Activated CD8-positive, alpha-beta memory T cell treated with anti-CD3 and anti-CD28 coated beads for 24 hours (primary cell): Measurements from ENCODE around the gene SERPINA12.
A peak's percentile ranks its signal among the peaks of the same experiment; 100 is the strongest.
"Not testable (repeated sequence)": the region's sequence is repeated elsewhere in the genome, so short reads cannot be mapped to it uniquely, and the experiment has no call there.

Experiments used
- DNase-seq: peaks from one replicate; pipeline ENCODE4 v3.0.0-alpha.2; 2020

Gene SERPINA12

GRCh38 chr14:94536836-94537235 is 27.6 kb upstream of the SERPINA12 start:
- peak; percentile 5 for DNase-seq

- DNase-seq = peak; percentile 1
These were observed 26.2 kb upstream of the SERPINA12 start for GRCh38 chr14:94535506-94535905.

- no peak for DNase-seq
These were observed 23.2 kb upstream of the SERPINA12 start for GRCh38 chr14:94532447-94532846.

GRCh38 chr14:94531187-94531586 is 21.9 kb upstream of the SERPINA12 start:
- no peak for DNase-seq

DNA sequence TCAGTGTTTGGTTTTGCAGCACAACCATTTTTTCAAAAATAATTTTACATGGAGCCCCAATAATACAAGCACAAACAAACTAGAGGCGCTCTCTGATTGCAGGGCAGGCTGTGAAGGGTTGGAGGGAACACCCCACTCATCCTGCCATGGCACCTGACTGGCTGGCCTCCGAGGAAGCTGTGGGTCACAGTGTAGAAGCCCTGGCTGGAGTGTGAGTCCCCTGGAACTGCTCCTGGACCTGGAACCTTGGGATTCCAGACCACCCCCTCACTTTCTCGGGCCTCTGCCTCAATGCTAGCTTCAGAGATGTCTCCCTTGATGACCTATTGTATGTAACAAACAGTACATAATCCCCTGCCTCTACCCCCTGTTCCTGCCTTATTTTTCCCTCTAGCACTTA is 14.8 kb upstream of the SERPINA12 start:
- peak; percentile 3 for DNase-seq

- no peak for DNase-seq
These were observed 14.0 kb upstream of the SERPINA12 start for GRCh38 chr14:94523265-94523664.

GRCh38 chr14:94522115-94522724 is 13.0 kb upstream of the SERPINA12 start:
- DNase-seq = no peak

- no peak for DNase-seq
These were observed 12.3 kb upstream of the SERPINA12 start for GRCh38 chr14:94521375-94522114.

GRCh38 chr14:94517641-94518257 is 8.5 kb upstream of the SERPINA12 start:
- DNase-seq = no peak

GRCh38 chr14:94517248-94517640 is 8.0 kb upstream of the SERPINA12 start:
- DNase-seq = no peak

DNA sequence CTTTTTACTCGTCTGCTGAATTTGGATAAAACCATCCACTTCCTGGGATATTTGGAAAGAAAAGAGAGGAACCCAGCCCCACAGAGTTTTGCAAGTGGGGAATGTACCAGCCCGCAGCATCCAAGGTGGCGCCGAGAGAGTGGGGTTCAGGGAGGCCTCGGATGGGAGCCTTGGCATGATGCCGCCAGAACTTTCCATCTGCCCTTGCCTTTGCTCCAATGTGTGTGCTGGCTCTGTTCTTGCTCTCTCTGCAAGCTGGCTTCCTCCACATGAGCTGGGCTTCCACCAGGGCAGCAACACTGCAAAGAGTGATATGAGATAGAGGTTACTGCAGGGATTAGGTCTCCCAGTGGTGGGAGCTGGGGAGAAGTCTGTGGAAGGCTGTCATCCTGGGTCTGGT is 6.6 kb upstream of the SERPINA12 start:
- DNase-seq = no peak

DNA sequence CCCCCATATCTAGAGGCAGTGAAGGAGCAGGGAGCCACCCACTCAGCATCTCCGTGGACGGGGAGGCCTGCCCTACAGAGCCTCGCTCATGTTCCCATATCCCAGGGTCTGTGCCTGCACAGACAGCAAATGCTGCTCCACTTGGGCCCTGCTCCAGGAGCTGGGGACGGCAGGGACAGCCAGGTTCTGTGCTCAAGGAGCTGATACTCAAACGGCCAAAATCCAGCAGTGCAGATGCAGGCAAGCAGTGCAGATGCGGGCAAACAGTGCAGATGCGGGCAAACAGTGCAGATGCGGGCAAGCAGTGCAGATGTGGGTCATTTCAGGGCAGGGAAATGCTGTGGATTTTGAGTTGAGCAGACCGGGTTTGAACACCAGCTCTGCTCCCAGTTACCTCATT is 6.2 kb upstream of the SERPINA12 start:
- DNase-seq = no peak

- DNase-seq = no peak
These were observed 5.1 kb upstream of the SERPINA12 start for GRCh38 chr14:94514351-94514750.

DNA sequence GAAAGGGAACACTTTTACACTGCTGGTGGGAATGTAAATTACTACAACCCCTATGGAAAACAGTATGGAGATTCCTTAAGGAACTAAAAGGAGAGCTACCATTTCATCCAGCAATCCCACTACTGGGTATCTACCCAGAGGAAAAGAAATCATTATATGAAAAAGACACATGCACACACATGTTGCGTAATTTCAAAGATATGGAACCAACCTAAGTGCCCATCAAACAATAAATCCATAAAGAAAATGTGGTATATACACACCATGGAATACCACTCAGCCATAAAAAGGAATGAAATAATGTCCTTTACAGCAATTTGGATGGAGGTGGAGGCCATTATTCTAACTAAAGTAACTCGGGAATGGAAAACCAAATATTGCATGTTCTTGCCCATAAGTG is 1.2 kb upstream of the SERPINA12 start:
- DNase-seq = not testable (repeated sequence)

DNA sequence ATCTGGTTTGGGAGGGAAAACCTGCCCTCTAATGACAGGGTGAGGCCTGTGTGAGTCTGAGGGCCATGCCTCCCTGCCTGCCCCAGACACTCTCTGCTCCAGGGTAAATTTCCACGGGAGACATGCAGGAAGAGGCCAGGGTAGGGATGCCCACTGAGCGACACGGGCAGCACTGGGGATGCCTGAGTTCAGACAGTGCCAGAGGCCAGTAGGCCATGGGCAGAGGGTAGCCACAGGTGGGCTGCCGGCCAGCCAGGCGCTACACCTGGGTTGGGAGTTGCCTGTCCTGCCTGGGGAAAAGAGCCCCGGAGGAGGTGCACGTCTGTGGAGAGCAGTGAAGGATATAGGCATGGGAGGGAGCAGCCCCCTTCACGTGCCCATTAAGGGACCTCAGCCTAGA is 3.6 kb downstream of the SERPINA12 start:
- peak; percentile 30 for DNase-seq

DNA sequence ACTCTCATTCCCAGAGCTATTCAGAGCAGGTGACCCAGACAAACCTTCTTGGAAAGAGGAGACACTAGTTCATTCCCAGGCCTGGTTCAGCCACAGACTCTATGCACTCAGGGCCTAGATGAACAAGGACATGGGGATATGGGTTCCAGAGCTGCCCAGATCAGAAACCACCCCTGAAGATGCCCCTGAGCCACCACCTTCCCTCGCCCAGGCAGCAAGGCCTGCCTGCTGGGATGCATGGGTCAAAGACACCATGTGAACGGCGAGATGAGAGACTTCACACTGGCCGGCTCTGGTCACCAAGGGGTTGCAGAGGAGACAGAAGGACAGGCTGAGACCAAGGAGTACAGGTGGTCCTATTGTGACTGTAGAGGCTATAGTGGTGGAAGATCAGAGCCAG is 4.1 kb downstream of the SERPINA12 start:
- peak; percentile 28 for DNase-seq

DNA sequence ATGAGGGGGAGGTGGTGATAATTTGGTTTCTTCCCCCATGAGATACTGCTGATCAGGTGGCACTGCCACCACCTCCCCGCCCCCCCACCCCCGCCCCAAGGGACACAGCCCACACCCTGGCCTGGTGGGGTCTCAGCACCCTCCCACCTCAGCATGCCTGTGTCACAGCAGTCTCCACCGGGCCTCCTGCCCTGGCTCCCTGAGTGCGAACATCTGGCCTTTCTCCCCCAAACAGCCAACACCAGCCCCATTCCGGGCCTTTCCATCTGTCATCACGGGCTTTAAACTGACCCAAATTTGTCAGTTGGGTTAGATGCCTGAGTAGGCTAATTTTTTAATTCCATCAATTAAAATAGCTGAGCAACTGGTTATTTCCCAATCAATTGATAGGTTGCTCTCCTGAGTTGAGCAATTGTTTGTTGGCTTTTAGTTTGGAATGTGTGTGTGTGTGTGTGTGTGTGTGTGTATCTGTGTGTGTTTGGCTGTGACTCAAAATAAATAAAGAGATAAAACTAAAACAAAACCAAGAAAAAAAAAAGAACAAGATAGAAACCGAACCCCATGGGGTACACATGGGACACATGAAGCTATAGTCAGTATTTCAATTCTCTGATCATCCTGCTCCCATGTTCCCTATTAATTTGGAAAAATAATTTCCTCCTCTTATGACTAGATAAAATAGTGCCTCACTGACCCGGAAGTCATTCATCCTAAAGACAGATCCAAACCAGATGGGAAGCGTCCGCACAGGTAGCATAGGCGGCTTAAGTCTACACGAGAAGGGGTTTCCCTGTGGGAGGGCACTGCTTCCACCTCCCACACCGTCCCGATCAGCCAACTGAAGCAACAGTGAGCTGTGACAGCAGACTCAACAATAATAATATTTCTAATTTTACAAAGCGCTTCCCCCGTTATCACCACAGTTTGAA is 7.4 kb downstream of the SERPINA12 start:
- no peak for DNase-seq

GRCh38 chr14:94500264-94500663 is 9.0 kb downstream of the SERPINA12 start:
- no peak for DNase-seq

DNA sequence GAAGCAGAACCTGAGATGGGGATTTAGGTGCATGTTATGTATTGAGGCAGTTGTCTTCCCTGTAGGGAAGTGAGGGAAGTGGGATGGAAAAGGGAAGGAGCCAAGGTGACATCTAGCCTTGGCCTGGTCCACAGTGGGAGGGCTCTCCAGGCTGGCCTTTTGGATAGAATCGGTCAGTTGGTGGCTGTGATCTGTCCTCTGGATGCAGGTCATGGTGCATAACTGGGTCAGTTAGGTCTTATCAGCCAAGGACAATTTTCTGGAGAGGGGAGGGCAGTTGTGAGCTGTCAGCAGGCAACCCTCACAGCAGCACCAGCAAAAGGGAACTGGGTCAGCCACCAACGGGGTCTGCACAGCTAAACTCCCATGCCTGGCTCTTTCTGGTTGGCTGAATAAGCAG is 9.6 kb downstream of the SERPINA12 start:
- no peak for DNase-seq

- DNase-seq = no peak
These were observed 11.1 kb downstream of the SERPINA12 start for GRCh38 chr14:94498215-94498614.

DNA sequence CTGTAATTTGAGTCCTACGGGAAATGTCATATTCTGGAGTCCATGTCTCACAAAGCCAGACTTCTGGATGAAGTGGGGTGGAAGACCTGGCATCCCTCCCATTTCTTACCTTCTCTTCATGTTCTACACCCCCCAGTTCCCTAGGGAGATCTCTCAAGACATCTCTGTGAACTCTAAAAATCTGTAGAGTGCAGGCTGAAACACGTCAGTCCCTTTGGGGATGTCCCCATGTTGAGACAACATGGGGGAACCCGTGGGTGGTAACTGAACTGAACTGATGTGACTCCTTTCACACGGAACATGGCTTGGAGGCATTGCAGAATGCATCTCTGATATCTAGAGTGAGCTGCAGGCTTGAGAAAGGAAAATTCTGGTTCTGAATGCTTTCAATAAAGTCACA is 15.2 kb downstream of the SERPINA12 start:
- no peak for DNase-seq

- DNase-seq = no peak
These were observed 17.8 kb downstream of the SERPINA12 start for GRCh38 chr14:94491511-94491910.

- no peak for DNase-seq
These were observed 19.9 kb downstream of the SERPINA12 start for GRCh38 chr14:94489336-94489735.
